Activated CD8-positive, alpha-beta T cell treated with anti-CD3 and anti-CD28 coated beads, Interleukin-2, amount 10 ng/mL, durations not matched to agents 7 days and 5 days (primary cell): ENCODE data around the gene MRTFB. TPM values are rescaled to one million over a fixed set of nuclear protein-coding genes. Genes with fewer than 3 reads are reported as not detected.

Source experiments
- ATAC-seq: fragments of 150-1000 bp; cut with Tn5 transposase; one replicate; pipeline ENCODE4 v1.10.0; 2021; ENCODE audit warnings: moderate library complexity
- CTCF ChIA-PET: fragments of 350-600 bp; sonication (Branson Sonifier 250); formaldehyde crosslinking; loops from one replicate; lab custom pipeline; 2021; ENCODE audit warnings: antibody characterized with exemption; lab: Charles Lee
- POLR2A ChIA-PET: fragments of 350-600 bp; sonication (Branson Sonifier 250); formaldehyde crosslinking; loops from one replicate; lab custom pipeline; 2021; ENCODE audit warnings: antibody characterized with exemption; lab: Charles Lee
- DNase-seq: peaks from one replicate; pipeline ENCODE4 v3.0.0-alpha.2; 2020
- H3K27ac Mint-ChIP-seq: one replicate; pipeline ENCODE4 v1.8.0; 2021; ENCODE audit warnings: mild to moderate bottlenecking, mixed read lengths
- H3K27me3 Mint-ChIP-seq: one replicate; pipeline ENCODE4 v1.8.0; 2021; ENCODE audit warnings: low read depth, mixed read lengths
- H3K36me3 Mint-ChIP-seq: one replicate; pipeline ENCODE4 v1.8.0; 2021; ENCODE audit warnings: low read depth, mixed read lengths
- H3K4me1 Mint-ChIP-seq: one replicate; pipeline ENCODE4 v1.8.0; 2021; ENCODE audit warnings: low read depth, mixed read lengths
- H3K4me3 Mint-ChIP-seq: one replicate; pipeline ENCODE4 v1.8.0; 2021; ENCODE audit warnings: mild to moderate bottlenecking, mixed read lengths
- H3K9me3 Mint-ChIP-seq: one replicate; pipeline ENCODE4 v1.8.0; 2022; ENCODE audit warnings: mixed read lengths; ENCODE audit not compliant: insufficient read depth
- total RNA-seq, 2 experiments: library from RNA; stranded (reverse); gene quantifications; one replicate each; pipeline ENCODE4 v1.2.3, GENCODE V29; 2021

Gene MRTFB
- total RNA-seq, 2 experiments from 2014 or later: 15.5 to 16.6 TPM

DNA sequence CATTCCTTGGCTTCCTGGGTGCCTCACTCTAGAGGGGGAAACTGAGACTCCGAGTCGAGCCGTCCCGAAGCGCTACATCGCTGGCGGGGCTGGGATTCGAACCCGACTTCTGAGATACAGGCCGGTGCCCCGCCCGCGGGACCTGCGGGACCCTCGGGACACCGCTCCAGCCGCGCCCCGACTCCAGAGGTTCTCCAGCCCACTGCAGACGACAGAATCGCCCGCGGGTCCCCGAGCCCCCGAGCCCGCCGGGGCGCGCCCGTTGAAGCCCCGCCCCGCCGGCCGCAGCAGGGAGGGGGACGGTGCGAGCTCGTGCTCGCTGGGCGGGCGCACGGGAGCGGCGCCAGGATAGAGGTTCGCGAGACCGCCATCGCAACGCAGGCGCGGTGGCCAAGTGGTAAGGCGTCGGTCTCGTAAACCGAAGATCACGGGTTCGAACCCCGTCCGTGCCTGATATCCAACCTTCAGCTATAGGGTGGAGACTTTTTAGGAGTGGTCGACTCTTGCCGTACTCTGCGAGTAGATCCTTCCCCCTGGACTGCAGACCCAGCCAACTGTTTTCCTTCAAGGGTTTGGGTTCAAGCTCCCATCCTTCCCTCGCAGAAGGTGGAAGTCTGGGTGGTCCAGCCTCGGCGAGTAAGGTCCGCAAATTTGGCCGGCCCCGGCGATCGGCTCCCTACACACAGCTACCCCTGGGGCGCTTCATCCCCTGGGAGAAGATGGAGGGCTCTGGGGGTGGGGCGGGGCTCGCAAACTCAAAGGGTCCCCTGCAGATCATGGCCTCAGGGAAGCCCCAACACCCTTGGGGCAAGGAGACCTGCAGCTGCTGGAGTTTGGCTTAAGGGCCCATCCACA is 214.6 kb downstream of the MRTFB start:
- H3K4me3 Mint-ChIP-seq: peak overlapping the region; percentile 92
- CTCF ChIA-PET: interaction anchor here (0.8 to 2.3 kb wide), 12 partner anchors 15 to 367 kb away, joined by 3 to 26 read pairs (median 4); partner anchors contain the start of gene ERCC4
- peak; percentile 83 for ATAC-seq
- peak overlapping the region; percentile 84 for H3K27ac Mint-ChIP-seq
- H3K9me3 Mint-ChIP-seq: peaks cover 11% of the 10 kb centered on the region
- DNase-seq: peak; percentile 93
- no peaks in the 10 kb centered on the region for H3K27me3 Mint-ChIP-seq
- POLR2A ChIA-PET: interaction anchor here (0.9 to 2.2 kb wide), 4 partner anchors 22 to 362 kb away, joined by 3 to 15 read pairs (median 4); partner anchors contain the start of gene PARN
- H3K4me1 Mint-ChIP-seq: peaks cover 16% of the 10 kb centered on the region
- H3K36me3 Mint-ChIP-seq: peaks cover 3% of the 10 kb centered on the region

DNA sequence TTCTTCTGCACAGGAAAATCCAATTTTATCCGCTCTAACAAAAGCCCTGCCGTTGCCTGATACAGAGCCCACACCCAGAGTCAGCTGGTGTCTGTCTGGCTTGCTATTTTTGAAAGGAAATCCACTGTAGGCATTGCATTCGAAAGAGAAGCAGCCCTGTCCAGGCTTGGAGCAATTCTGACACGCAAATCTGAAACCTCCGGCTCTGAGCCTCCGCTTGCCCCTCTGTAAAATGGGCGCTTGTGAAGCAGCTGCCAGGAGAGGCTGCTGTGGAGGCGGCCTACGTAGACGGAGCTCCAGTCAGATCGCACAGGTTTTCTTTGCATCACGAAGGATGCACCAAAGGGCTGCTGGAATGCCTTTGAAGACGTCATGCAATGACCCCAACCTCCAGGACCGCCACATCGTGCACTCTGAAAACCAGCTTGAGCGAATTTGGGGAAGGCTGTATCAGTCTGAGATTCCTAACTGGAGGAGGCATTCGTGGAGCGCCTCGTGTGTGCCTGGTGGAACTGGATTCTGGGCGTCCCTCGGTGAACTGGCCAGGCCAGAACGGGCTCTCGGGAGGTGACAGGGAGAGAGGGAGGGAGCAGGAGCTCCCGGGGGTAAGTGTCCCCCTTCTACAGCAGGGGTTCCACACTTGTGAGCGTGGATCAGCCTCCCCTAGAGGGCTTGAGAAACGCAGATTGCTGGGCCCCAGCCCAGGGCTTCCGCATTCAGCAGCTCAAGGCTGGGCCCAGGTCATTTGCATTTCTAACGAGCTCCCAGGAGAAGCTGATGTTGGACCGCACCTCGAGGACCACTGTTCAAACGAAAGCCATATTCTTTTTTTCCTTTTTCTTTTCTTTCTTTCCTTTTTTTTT is 215.5 kb downstream of the MRTFB start:
- ATAC-seq: no peak
- Mint-ChIP-seq H3K4me1 (peaks cover 16% of the 10 kb centered on the region), H3K27ac (no peak overlapping the region), H3K36me3 (peaks cover 3% of the 10 kb centered on the region), H3K27me3 (no peaks in the 10 kb centered on the region), H3K4me3 (peak overlapping the region; percentile 92), H3K9me3 (peaks cover 11% of the 10 kb centered on the region)
- CTCF ChIA-PET: interaction anchor here (1.0 to 2.3 kb wide), 6 partner anchors 15 to 367 kb away, joined by 3 to 26 read pairs (median 8); partner anchors contain the start of gene ERCC4
- POLR2A ChIA-PET: interaction anchor here (1.3 to 2.2 kb wide), 2 partner anchors 21 to 344 kb away, joined by 3 to 15 read pairs; partner anchors contain the start of gene PARN
- DNase-seq: peak; percentile 46

- peaks cover 3% of the 10 kb centered on the region for H3K36me3 Mint-ChIP-seq
- H3K4me1 Mint-ChIP-seq: peaks cover 14% of the 10 kb centered on the region
- POLR2A ChIA-PET: interaction anchor here (0.6 kb wide), 1 partner anchor 37 kb away, joined by 5 read pairs; no protein-coding TSS in a partner anchor
- ATAC-seq (no peak), DNase-seq (peak; percentile 53)
- H3K27ac Mint-ChIP-seq: no peak overlapping the region
- no peak overlapping the region for H3K4me3 Mint-ChIP-seq
- peaks cover 11% of the 10 kb centered on the region for H3K9me3 Mint-ChIP-seq
- CTCF ChIA-PET: interaction anchor here (0.6 to 1.6 kb wide), 4 partner anchors 102 to 417 kb away, joined by 3 to 6 read pairs (median 3); partner anchors contain the start of gene ERCC4
- no peaks in the 10 kb centered on the region for H3K27me3 Mint-ChIP-seq
Observed at GRCh38 chr16:14289692-14290340, 218.7 kb downstream of the MRTFB start.

- Mint-ChIP-seq H3K4me3 (no peak overlapping the region), H3K27me3 (no peaks in the 10 kb centered on the region), H3K27ac (no peak overlapping the region), H3K4me1 (peaks cover 6% of the 10 kb centered on the region), H3K9me3 (peaks cover 11% of the 10 kb centered on the region), H3K36me3 (peaks cover 3% of the 10 kb centered on the region)
- no peak for DNase-seq
- no peak for ATAC-seq
- ChIA-PET POLR2A (no interaction called here), CTCF (no interaction called here)
Observed at GRCh38 chr16:14291286-14291685, 220.2 kb downstream of the MRTFB start.

GRCh38 chr16:14292051-14292825 is 221.1 kb downstream of the MRTFB start:
- H3K4me1 Mint-ChIP-seq: peaks cover 1% of the 10 kb centered on the region
- H3K27me3 Mint-ChIP-seq: no peaks in the 10 kb centered on the region
- ATAC-seq: no peak
- no peak for DNase-seq
- ChIA-PET POLR2A (no interaction called here), CTCF (no interaction called here)
- H3K27ac Mint-ChIP-seq: no peak overlapping the region
- peaks cover 11% of the 10 kb centered on the region for H3K9me3 Mint-ChIP-seq
- no peak overlapping the region for H3K4me3 Mint-ChIP-seq
- peaks cover 3% of the 10 kb centered on the region for H3K36me3 Mint-ChIP-seq

DNA sequence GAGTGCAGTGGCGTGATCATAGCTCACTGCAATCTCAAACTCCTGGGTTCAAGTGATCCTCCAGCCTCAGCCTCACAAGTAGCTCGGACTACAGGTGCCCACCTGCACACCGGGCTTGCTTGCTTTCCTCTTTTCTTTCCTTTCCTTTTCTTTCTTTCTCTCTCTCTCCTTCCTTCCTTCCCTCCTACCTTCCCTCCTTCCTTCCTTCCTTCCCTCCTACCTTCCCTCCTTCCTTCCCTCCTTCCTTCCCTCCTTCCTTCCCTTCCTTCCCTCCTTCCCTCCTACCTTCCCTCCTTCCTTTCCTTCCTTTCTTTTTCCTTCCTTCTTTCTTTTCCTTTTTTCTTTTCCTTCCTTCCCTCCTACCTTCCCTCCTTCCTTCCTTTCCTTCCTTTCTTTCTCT is 225.5 kb downstream of the MRTFB start:
- Mint-ChIP-seq H3K4me3 (no peak overlapping the region), H3K27ac (no peak overlapping the region), H3K9me3 (no peaks in the 10 kb centered on the region), H3K27me3 (peaks cover 6% of the 10 kb centered on the region), H3K4me1 (peaks cover 11% of the 10 kb centered on the region), H3K36me3 (no peaks in the 10 kb centered on the region)
- DNase-seq: no peak
- ATAC-seq: no peak
- ChIA-PET CTCF (interaction anchor here (1.0 kb wide), 1 partner anchor 47 kb away, joined by 3 read pairs; no protein-coding TSS in a partner anchor), POLR2A (no interaction called here)

DNA sequence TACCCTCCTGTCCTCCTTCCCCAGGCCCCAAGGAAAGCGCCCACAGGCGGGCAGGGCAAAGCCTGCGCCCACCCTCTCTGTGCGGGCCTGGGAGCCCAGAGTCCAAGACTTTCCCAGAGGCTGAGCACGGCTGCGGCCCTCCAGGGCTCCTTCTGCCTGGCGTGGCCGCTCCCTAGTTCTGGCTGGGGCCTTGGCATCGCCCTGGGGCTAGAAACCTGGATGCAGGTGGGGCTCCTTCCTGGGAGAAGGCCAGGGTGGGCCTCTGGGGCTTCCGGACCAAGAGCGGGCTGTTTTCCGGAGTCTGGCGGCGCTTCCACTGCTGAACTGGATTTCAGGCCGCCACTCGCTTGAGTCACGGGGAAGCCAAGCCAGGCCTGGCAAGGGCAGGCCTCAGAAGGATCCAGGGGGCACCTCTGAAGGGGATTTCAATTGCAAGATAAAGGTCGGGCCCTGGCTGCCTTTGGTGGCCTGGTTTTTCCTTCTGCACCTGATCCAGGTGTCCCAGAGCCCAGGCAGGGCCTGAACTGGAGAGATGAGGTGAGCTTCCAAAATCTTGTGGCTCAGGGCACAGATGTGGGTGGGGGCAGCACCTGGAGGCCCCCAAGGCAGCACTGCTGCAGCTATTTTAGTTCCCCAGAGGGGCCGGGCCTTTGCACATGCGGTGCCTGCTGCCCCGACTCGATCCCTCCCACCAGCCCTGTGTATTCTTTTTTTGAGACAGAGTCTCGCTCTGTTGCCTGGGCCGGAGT is 227.4 kb downstream of the MRTFB start:
- H3K9me3 Mint-ChIP-seq: no peaks in the 10 kb centered on the region
- peaks cover 12% of the 10 kb centered on the region for H3K4me1 Mint-ChIP-seq
- H3K27me3 Mint-ChIP-seq: peaks cover 11% of the 10 kb centered on the region
- H3K27ac Mint-ChIP-seq: no peak overlapping the region
- POLR2A ChIA-PET: no interaction called here
- no peak for ATAC-seq
- no peaks in the 10 kb centered on the region for H3K36me3 Mint-ChIP-seq
- CTCF ChIA-PET: no interaction called here
- no peak overlapping the region for H3K4me3 Mint-ChIP-seq
- DNase-seq: no peak

GRCh38 chr16:14300705-14301168 is 229.6 kb downstream of the MRTFB start:
- peaks cover 20% of the 10 kb centered on the region for H3K27me3 Mint-ChIP-seq
- DNase-seq (peak; percentile 59), ATAC-seq (peak; percentile 54)
- peaks cover 12% of the 10 kb centered on the region for H3K4me1 Mint-ChIP-seq
- no peaks in the 10 kb centered on the region for H3K9me3 Mint-ChIP-seq
- H3K27ac Mint-ChIP-seq: peak overlapping the region; percentile 6
- ChIA-PET CTCF (interaction anchor here (2.1 to 2.2 kb wide), 2 partner anchors 15 to 228 kb away, joined by 8 to 9 read pairs; no protein-coding TSS in a partner anchor), POLR2A (no interaction called here)
- peak overlapping the region; percentile 74 for H3K4me3 Mint-ChIP-seq
- no peaks in the 10 kb centered on the region for H3K36me3 Mint-ChIP-seq

- no peaks in the 10 kb centered on the region for H3K36me3 Mint-ChIP-seq
- H3K27me3 Mint-ChIP-seq: peaks cover 20% of the 10 kb centered on the region
- H3K4me1 Mint-ChIP-seq: peaks cover 12% of the 10 kb centered on the region
- ATAC-seq (peak; percentile 31), DNase-seq (peak; percentile 60)
- no peaks in the 10 kb centered on the region for H3K9me3 Mint-ChIP-seq
- peak overlapping the region; percentile 6 for H3K27ac Mint-ChIP-seq
- H3K4me3 Mint-ChIP-seq: peak overlapping the region; percentile 74
- POLR2A ChIA-PET: no interaction called here
- CTCF ChIA-PET: interaction anchor here (0.6 to 2.2 kb wide), 3 partner anchors 16 to 382 kb away, joined by 4 to 9 read pairs (median 8); partner anchors contain the start of gene ERCC4
Observed at GRCh38 chr16:14301169-14302030, 230.3 kb downstream of the MRTFB start.
